Body of pancreas (tissue), 4 donors: ENCODE measurements around the gene TEAD1. TPM values are rescaled to one million over a fixed set of nuclear protein-coding genes. Genes with fewer than 3 reads are reported as not detected.

Experiments
- ATAC-seq: fragments of 150-250 bp; one replicate; pipeline ENCODE4 v1.9.1; 2016
- DNase-seq, 4 donors: peaks; one replicate each; pipeline ENCODE4 v3.0.0-alpha.2; 2019
- H3K27ac ChIP-seq, 4 donors: fragments of 200-600 bp; sonication (generic); 1 replicate in 3 of 4; 2 replicates in 1 of 4; pipeline versions ENCODE4 v1.5.1 to v1.6.1; 2016 to 2019; ENCODE audit warnings: mild to moderate bottlenecking in 1 of 4, mixed read lengths in 1 of 4, moderate library complexity in 1 of 4
- H3K27me3 ChIP-seq, 2 donors: fragments of 200-600 bp; sonication (generic); one replicate each; pipeline ENCODE4 v1.6.0; 2016; ENCODE audit warnings: mild to moderate bottlenecking in 1 of 2
- H3K36me3 ChIP-seq, 2 donors: fragments of 200-600 bp; sonication (generic); replicated peaks in 1 of 2; 2 replicates each; pipeline ENCODE4 v1.5.1; 2016; ENCODE audit warnings: low read depth in 2 of 2; ENCODE audit not compliant: insufficient read depth in 1 of 2
- H3K4me1 ChIP-seq: fragments of 200-600 bp; sonication (generic); one replicate; pipeline ENCODE4 v1.6.0; 2016
- H3K4me3 ChIP-seq, 2 donors: fragments of 200-600 bp; sonication (generic); 1 replicate in 1 of 2; 2 replicates in 1 of 2; pipeline ENCODE4 v1.5.1; 2016 to 2019
- H3K9me3 ChIP-seq, 3 donors: fragments of 200-600 bp; sonication (generic); 1 replicate in 2 of 3; 2 replicates in 1 of 3; pipeline ENCODE4 v1.5.1; 2016
- POLR2A ChIP-seq, 3 donors: fragments of 450-650 bp; IDR thresholded peaks; one replicate each; pipeline ENCODE4 v1.6.1; 2016; ENCODE audit warnings: antibody characterized with exemption in 3 of 3, mild to moderate bottlenecking in 2 of 3
- WGBS, 2 donors: methylation state at CpG; one replicate each; pipeline ENCODE4 v1.1.5; 2017; 5-methylcytosine and 5-hydroxymethylcytosine counted together
- intact Hi-C: fragments of 100-400 bp; cut with DNase I; formaldehyde crosslinking; loops from one replicate; pipeline ENCODE4 v1.15.1; 2023
- total RNA-seq, 2 donors: library from RNA; depleted of rRNA; stranded (reverse); fragments of >200 nt; gene quantifications; one replicate each; pipeline ENCODE4 v1.1.0, GENCODE V29; 2016
- TF ChIP-seq, protein P1 (sequence below), 7 experiments: fragments of 450-650 bp in 4 of 7; fragments of 200-600 bp in 3 of 7; sonication (generic) in 3 of 7; IDR thresholded peaks; one replicate each; pipeline ENCODE4 v1.5.1; 2016 to 2019; ENCODE audit warnings: antibody characterized with exemption in 7 of 7

TEAD1 gene
- total RNA-seq, 2 donors from 2014 or later: 36.9 to 55.0 TPM

DNA sequence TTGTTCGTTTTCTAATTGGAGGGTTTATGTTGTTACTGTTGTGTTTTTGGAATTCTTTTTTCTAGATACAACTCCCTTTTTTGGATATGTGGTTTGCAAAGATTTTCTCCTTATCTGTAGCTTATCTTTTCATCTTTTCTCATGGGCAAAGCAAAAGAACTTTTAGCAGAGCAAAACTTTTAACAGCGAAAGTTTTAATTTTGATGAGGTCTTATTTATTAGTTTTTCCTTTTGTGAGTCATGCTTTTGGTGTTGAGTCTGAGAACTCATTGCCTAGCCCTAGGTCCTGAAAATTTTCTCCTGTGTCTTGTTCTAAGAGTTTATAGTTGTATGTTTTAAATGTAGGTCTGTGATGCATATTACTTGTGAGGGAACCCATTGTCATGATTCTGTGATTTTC is 99.4 kb downstream of the TEAD1 start:
- H3K36me3 ChIP-seq: no peaks in the 10 kb centered on the region
- ATAC-seq: no peak
- no peaks in the 10 kb centered on the region for H3K4me1 ChIP-seq
- H3K9me3 ChIP-seq: no peaks in the 10 kb centered on the region
- DNase-seq: no peak
- 85 to 88% methylated on average over 2 of the region's 2 CpGs for WGBS, 2 donors
- no peak overlapping the region for H3K27ac ChIP-seq
- H3K4me3 ChIP-seq: no peak overlapping the region
- intact Hi-C loops: no loop called here
- H3K27me3 ChIP-seq: no peaks in the 10 kb centered on the region
- TF ChIP-seq POLR2A (IDR thresholded peaks at IDR 0.05): no peak
- TF ChIP-seq, protein P1, sequence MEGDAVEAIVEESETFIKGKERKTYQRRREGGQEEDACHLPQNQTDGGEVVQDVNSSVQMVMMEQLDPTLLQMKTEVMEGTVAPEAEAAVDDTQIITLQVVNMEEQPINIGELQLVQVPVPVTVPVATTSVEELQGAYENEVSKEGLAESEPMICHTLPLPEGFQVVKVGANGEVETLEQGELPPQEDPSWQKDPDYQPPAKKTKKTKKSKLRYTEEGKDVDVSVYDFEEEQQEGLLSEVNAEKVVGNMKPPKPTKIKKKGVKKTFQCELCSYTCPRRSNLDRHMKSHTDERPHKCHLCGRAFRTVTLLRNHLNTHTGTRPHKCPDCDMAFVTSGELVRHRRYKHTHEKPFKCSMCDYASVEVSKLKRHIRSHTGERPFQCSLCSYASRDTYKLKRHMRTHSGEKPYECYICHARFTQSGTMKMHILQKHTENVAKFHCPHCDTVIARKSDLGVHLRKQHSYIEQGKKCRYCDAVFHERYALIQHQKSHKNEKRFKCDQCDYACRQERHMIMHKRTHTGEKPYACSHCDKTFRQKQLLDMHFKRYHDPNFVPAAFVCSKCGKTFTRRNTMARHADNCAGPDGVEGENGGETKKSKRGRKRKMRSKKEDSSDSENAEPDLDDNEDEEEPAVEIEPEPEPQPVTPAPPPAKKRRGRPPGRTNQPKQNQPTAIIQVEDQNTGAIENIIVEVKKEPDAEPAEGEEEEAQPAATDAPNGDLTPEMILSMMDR (IDR thresholded peaks at IDR 0.05): no peak

DNA sequence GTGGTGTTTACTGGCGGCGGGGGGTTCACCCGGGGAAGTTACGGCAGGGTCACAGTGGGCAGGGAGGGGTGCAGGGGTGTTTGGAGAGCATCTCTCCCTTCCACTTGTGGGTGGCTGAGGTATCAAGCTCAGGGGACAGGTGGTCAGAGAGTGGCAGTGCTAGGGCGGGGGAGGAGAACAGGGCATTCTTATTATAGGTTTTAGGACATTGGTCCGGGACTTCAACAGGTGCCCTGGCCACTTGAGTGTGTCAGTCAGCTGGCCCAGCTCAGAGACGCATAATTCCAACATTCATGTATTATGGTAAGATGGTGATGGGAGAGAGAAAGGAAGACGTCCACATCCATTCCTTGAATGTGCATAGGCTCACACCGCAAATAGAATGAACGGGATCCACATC is 101.7 kb downstream of the TEAD1 start:
- Histone ChIP-seq H3K36me3 (no peaks in the 10 kb centered on the region), H3K4me1 (no peaks in the 10 kb centered on the region), H3K27ac (no peak overlapping the region), H3K4me3 (no peak overlapping the region), H3K9me3 (no peaks in the 10 kb centered on the region), H3K27me3 (no peaks in the 10 kb centered on the region)
- TF ChIP-seq, protein P1 (IDR thresholded peaks at IDR 0.05): no peak
- TF ChIP-seq POLR2A (IDR thresholded peaks at IDR 0.05): no peak
- DNase-seq (no peak), ATAC-seq (no peak)
- WGBS, 2 donors: 91 to 92% methylated on average over 10 of the region's 10 CpGs
- intact Hi-C loops: no loop called here

DNA sequence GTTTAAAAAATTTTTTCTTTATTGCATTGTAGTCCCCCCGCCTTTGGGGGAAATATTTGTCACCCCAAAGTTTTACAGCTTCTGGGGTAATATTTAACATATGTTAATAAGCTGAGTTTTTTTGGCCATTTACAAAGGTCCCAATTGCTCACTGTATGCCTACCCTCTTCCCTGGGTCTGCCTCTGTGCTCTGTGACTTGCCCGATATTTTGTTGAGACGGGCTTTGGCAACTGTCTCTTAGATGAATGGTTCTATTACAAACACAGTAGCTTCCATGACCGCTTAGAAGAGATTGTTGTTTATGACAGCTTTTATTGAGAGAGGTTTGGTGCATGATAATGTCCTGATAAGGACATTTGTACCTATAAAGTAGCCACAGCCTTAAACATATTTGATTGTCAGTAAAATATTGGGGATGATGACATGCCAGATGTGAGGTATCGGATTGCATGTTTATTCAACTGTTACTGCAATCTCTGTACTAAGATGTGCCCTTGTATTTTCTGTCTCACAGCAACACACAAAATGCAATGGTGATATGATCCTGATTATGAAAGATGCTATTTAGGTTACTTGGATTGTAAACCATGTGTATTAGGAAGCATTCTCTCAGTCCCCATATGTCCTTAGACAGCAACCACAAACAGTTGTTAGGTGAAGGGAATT is 103.1 kb downstream of the TEAD1 start:
- intact Hi-C loops: no loop called here
- Histone ChIP-seq H3K27ac (no peak overlapping the region), H3K9me3 (no peaks in the 10 kb centered on the region), H3K4me1 (no peaks in the 10 kb centered on the region), H3K36me3 (no peaks in the 10 kb centered on the region), H3K27me3 (no peaks in the 10 kb centered on the region), H3K4me3 (no peak overlapping the region)
- WGBS, 2 donors: 87 to 88% methylated on average over 5 of the region's 5 CpGs
- no peak for TF ChIP-seq POLR2A (IDR thresholded peaks at IDR 0.05)
- TF ChIP-seq, protein P1 (IDR thresholded peaks at IDR 0.05): no peak
- DNase-seq (no peak), ATAC-seq (no peak)

DNA sequence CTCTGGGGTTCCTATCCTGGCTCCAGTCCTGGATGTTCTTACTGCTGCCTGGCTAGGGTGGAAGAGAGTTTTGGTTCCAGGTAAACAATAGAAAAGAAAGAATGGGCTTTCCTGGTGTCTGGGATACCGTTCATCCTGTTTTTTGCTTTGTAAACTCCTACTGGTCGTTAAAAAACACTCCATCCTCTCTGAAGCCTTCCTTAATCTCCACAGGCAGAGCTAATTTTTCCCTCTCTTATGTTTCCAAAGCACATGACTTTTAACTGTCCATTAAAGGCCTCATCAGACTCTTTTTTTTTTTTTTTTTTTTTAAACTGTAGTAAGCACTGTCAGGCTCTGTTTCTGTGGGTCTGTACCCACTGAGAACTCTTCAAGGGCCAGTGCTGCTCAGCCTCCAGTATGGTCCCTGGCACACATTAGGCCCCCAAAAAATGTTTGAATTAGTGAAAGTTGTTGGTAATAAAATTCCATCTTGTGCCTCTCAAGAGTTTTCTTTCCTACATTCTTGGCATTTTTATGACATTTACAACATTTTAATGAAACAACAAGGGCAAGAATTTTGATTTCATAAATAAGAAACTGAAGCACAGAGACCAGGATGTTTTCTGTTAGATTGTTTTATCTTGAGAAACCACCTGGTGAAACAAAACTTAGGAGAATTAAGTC is 104.2 kb downstream of the TEAD1 start:
- 77 to 80% methylated on average over 2 of the region's 2 CpGs for WGBS, 2 donors
- no peak for ATAC-seq
- intact Hi-C loops: no loop called here
- H3K27ac ChIP-seq: no peak overlapping the region
- H3K27me3 ChIP-seq: no peaks in the 10 kb centered on the region
- H3K4me1 ChIP-seq: no peaks in the 10 kb centered on the region
- H3K9me3 ChIP-seq: no peaks in the 10 kb centered on the region
- no peak overlapping the region for H3K4me3 ChIP-seq
- DNase-seq: no peak
- no peaks in the 10 kb centered on the region for H3K36me3 ChIP-seq
- TF ChIP-seq POLR2A (IDR thresholded peaks at IDR 0.05): no peak
- TF ChIP-seq, protein P1 (IDR thresholded peaks at IDR 0.05): no peak

DNA sequence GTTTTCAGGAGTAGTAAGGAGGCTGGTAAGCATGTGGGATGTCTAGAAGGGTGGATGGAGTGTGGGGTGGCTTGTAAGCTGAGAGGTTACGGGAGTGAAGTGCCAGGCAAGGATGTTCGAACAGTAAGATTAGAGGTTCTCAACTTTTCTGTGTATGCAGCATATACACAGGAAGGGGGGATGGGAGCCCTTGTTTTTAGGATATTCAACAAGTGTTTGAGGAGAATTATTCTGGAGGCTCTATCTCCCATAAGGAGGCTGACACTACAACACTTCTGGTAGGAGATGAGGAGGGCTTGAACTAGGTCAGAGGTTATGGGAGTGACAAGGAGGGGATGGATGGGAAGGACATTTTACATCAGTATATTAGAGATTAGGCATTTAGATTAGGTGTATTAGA is 109.5 kb downstream of the TEAD1 start:
- Histone ChIP-seq H3K9me3 (no peaks in the 10 kb centered on the region), H3K27me3 (no peaks in the 10 kb centered on the region), H3K36me3 (no peaks in the 10 kb centered on the region), H3K4me1 (peaks cover 16% of the 10 kb centered on the region), H3K4me3 (no peak overlapping the region), H3K27ac (no peak overlapping the region)
- TF ChIP-seq, protein P1 (IDR thresholded peaks at IDR 0.05): no peak
- no peak for TF ChIP-seq POLR2A (IDR thresholded peaks at IDR 0.05)
- DNase-seq: no peak
- no peak for ATAC-seq
- intact Hi-C loops: no loop called here
- 94 to 97% methylated on average over 2 of the region's 2 CpGs for WGBS, 2 donors
